Measurements from ENCODE around the gene CADPS2. TPM values are rescaled to one million over a fixed set of nuclear protein-coding genes. Genes with fewer than 3 reads are reported as not detected.

Gene CADPS2
- polyA plus RNA-seq, 3 donors = not detected

DNA sequence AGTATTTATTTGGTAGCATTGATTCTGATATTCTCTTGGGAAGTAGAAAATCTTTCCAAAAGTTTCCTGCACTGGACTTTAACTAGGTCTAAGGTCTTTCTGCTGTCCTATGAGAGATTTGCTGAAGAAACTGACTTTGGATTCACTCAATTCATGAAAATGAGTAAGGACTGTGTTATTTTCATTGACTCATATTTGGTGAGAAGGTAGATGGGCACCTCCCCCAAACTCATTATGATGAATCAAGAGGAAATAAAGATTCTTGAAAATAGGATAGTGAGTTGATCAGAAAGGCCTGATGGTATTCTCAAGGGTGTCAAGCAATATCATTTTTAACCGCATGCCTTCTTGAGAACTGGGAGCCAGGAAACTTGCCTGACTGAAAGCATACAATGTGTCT lies 297.6 kb downstream of the CADPS2 start:
- no peaks in the 10 kb centered on the region for H3K9me3 ChIP-seq (replicated peaks in 1 of 2; ENCODE audit: control insufficient read depth in 1 of 2, insufficient read depth in 1 of 2, low read length in 2 of 2)
- H3K79me2 ChIP-seq (ENCODE audit: insufficient read depth, low read length) = no peaks in the 10 kb centered on the region
- no peak overlapping the region for H3K4me3 Mint-ChIP-seq
- DNase-seq = no peak
- H3K4me3 ChIP-seq (replicated peaks in 1 of 3; ENCODE audit: low read depth in 2 of 3, low read length in 3 of 3) = no peak overlapping the region
- H3K4me1 Mint-ChIP-seq = no peaks in the 10 kb centered on the region
- no peaks in the 10 kb centered on the region for H3K36me3 ChIP-seq (replicated peaks in 1 of 2; ENCODE audit: control insufficient read depth in 1 of 2, insufficient read depth in 2 of 2, low read length in 2 of 2)
- TF ChIP-seq, protein P1, sequence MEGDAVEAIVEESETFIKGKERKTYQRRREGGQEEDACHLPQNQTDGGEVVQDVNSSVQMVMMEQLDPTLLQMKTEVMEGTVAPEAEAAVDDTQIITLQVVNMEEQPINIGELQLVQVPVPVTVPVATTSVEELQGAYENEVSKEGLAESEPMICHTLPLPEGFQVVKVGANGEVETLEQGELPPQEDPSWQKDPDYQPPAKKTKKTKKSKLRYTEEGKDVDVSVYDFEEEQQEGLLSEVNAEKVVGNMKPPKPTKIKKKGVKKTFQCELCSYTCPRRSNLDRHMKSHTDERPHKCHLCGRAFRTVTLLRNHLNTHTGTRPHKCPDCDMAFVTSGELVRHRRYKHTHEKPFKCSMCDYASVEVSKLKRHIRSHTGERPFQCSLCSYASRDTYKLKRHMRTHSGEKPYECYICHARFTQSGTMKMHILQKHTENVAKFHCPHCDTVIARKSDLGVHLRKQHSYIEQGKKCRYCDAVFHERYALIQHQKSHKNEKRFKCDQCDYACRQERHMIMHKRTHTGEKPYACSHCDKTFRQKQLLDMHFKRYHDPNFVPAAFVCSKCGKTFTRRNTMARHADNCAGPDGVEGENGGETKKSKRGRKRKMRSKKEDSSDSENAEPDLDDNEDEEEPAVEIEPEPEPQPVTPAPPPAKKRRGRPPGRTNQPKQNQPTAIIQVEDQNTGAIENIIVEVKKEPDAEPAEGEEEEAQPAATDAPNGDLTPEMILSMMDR (IDR thresholded peaks at IDR 0.05) = no peak
- no peaks in the 10 kb centered on the region for H3K27me3 ChIP-seq (ENCODE audit: control insufficient read depth in 2 of 2, insufficient read depth in 2 of 2, low read length in 2 of 2)
- H2AFZ ChIP-seq (ENCODE audit: insufficient read depth, low read depth, low read length, poor library complexity, severe bottlenecking) = no peak overlapping the region
- H3K27me3 Mint-ChIP-seq (ENCODE audit: low read depth in 3 of 3) = no peaks in the 10 kb centered on the region
- H3K36me3 Mint-ChIP-seq = no peaks in the 10 kb centered on the region
- H3K27ac ChIP-seq (ENCODE audit: low read depth in 1 of 2, low read length in 2 of 2) = no peak overlapping the region
- H3K27ac Mint-ChIP-seq = no peak overlapping the region
- intact Hi-C loops (cut with micrococcal nuclease) = no loop called here
- 100% methylated on average over 1 of the region's 1 CpG for WGBS (ENCODE audit: insufficient coverage)
- H3K4me1 ChIP-seq (ENCODE audit: control insufficient read depth in 1 of 2, insufficient read depth in 2 of 2, low read length in 2 of 2) = no peaks in the 10 kb centered on the region
- H4K20me1 ChIP-seq (ENCODE audit: insufficient read depth, low read length) = no peaks in the 10 kb centered on the region
- H3K9ac ChIP-seq (ENCODE audit: insufficient read depth, low read length, poor library complexity, severe bottlenecking) = no peak overlapping the region
- no peak overlapping the region for H3K4me2 ChIP-seq (replicated peaks; ENCODE audit: extremely low read depth, low read length, poor library complexity, severe bottlenecking)
- H3K9me3 Mint-ChIP-seq = peaks cover 0 to 2% (median 1%) of the 10 kb centered on the region in 7 donors

DNA sequence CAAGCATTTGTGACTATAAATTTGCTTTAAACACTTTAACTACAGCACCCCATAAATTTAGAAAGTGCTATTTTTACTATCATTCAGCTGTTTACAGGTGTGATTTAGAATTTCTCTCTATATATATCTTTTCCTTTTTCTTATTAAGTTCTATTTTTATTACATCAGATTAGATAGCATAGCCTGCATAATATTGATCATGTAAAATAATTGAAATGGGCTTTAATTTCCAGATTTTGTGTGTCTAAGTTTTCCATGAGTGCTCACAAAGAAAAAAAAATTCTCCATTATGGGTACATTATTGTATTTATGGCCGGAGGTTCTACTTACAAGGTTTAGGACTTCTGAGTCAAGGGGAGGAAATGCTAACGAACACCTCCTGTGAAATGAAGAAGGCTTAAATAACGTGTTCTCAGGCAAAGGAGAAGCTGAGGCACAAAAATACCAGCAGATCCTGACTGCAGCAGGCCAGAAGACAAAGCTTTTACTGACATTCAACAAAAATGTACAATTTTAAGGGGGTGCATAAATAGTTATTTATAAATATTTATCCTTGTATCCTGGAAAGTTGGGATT lies 301.5 kb downstream of the CADPS2 start:
- no peaks in the 10 kb centered on the region for H3K27me3 ChIP-seq (ENCODE audit: control insufficient read depth in 2 of 2, insufficient read depth in 2 of 2, low read length in 2 of 2)
- Mint-ChIP-seq H3K9me3 (no peaks in the 10 kb centered on the region), H3K27ac (no peak overlapping the region), H3K27me3 (ENCODE audit: low read depth in 3 of 3) (peaks cover 0 to 3% (median 0%) of the 10 kb centered on the region in 3 donors), H3K36me3 (no peaks in the 10 kb centered on the region), H3K4me3 (no peak overlapping the region), H3K4me1 (no peaks in the 10 kb centered on the region)
- intact Hi-C loops (cut with micrococcal nuclease) = no loop called here
- no peak for DNase-seq
- no peaks in the 10 kb centered on the region for H3K9me3 ChIP-seq (replicated peaks in 1 of 2; ENCODE audit: control insufficient read depth in 1 of 2, insufficient read depth in 1 of 2, low read length in 2 of 2)
- no peak overlapping the region for H3K4me3 ChIP-seq (replicated peaks in 1 of 3; ENCODE audit: low read depth in 2 of 3, low read length in 3 of 3)
- no CpG with 5 or more reads among the region's 3 CpGs for WGBS (ENCODE audit: insufficient coverage)
- H3K9ac ChIP-seq (ENCODE audit: insufficient read depth, low read length, poor library complexity, severe bottlenecking) = no peak overlapping the region
- H3K4me2 ChIP-seq (replicated peaks; ENCODE audit: extremely low read depth, low read length, poor library complexity, severe bottlenecking) = no peak overlapping the region
- H2AFZ ChIP-seq (ENCODE audit: insufficient read depth, low read depth, low read length, poor library complexity, severe bottlenecking) = no peak overlapping the region
- no peaks in the 10 kb centered on the region for H3K4me1 ChIP-seq (ENCODE audit: control insufficient read depth in 1 of 2, insufficient read depth in 2 of 2, low read length in 2 of 2)
- no peaks in the 10 kb centered on the region for H3K79me2 ChIP-seq (ENCODE audit: insufficient read depth, low read length)
- no peaks in the 10 kb centered on the region for H3K36me3 ChIP-seq (replicated peaks in 1 of 2; ENCODE audit: control insufficient read depth in 1 of 2, insufficient read depth in 2 of 2, low read length in 2 of 2)
- H4K20me1 ChIP-seq (ENCODE audit: insufficient read depth, low read length) = no peaks in the 10 kb centered on the region
- H3K27ac ChIP-seq (ENCODE audit: low read depth in 1 of 2, low read length in 2 of 2) = no peak overlapping the region
- TF ChIP-seq, protein P1 (IDR thresholded peaks at IDR 0.05) = no peak

Measured in CD14-positive monocyte (primary cell).